Osteoblast (primary cell): ENCODE data around the gene CLDN25. TPM values are rescaled to one million over a fixed set of nuclear protein-coding genes. Genes with fewer than 3 reads are reported as not detected.

Source experiments
- DNase-seq: peaks from one replicate; pipeline ENCODE4 v3.0.0; 2011; ENCODE audit warnings: low spot score, mixed read lengths; ENCODE audit not compliant: insufficient read length; ENCODE audit errors: missing footprints
- H2AFZ ChIP-seq: 2 replicates; pipeline ENCODE4 v1.6.0; 2011; ENCODE audit warnings: mild to moderate bottlenecking, low read length
- H3K27ac ChIP-seq: 2 replicates; pipeline ENCODE4 v1.5.1; 2011; ENCODE audit warnings: mild to moderate bottlenecking, low read depth, low read length, moderate library complexity
- H3K27me3 ChIP-seq: 2 replicates; pipeline ENCODE4 v1.6.0; 2012; ENCODE audit warnings: mild to moderate bottlenecking, control low read depth, inconsistent platforms, low read length, moderate library complexity; ENCODE audit not compliant: insufficient read depth
- H3K36me3 ChIP-seq: 2 replicates; pipeline ENCODE4 v1.5.1; 2011; ENCODE audit warnings: mild to moderate bottlenecking, low read length, control low read depth, moderate library complexity; ENCODE audit not compliant: insufficient read depth
- H3K4me1 ChIP-seq: 2 replicates; pipeline ENCODE4 v1.5.1; 2011; ENCODE audit warnings: mild to moderate bottlenecking, low read length, control low read depth, moderate library complexity; ENCODE audit not compliant: insufficient read depth
- H3K4me2 ChIP-seq: 2 replicates; pipeline ENCODE4 v1.6.0; 2011; ENCODE audit warnings: mild to moderate bottlenecking, low read length; ENCODE audit not compliant: insufficient read depth
- H3K4me3 ChIP-seq: fragments of 200-600 bp; sonication (generic); 3 replicates; pipeline ENCODE4 v1.5.1; 2012; ENCODE audit warnings: mild to moderate bottlenecking, low read length, inconsistent platforms; ENCODE audit not compliant: insufficient read depth
- H3K79me2 ChIP-seq: 2 replicates; pipeline ENCODE4 v1.6.0; 2012; ENCODE audit warnings: mild to moderate bottlenecking, low read length, control low read depth, inconsistent platforms; ENCODE audit not compliant: insufficient read depth
- H3K9me3 ChIP-seq: 2 replicates; pipeline ENCODE4 v1.5.1; 2011; ENCODE audit warnings: low read depth, low read length, control low read depth
- H4K20me1 ChIP-seq: 2 replicates; pipeline ENCODE4 v1.6.0; 2012; ENCODE audit warnings: mild to moderate bottlenecking, low read length, control low read depth; ENCODE audit not compliant: insufficient read depth
- total RNA-seq: library from RNA; depleted of rRNA; stranded (reverse); fragments of >200 nt; gene quantifications from 2 replicates; pipeline ENCODE4 v1.2.3, GENCODE V29; 2012
- TF ChIP-seq, protein P1 (sequence below): IDR thresholded peaks from 2 replicates; pipeline ENCODE4 v1.5.1; 2011; ENCODE audit warnings: mild to moderate bottlenecking, low read depth, low read length, moderate library complexity; ENCODE audit errors: extremely low read depth

Gene CLDN25
- total RNA-seq, 1 donor = not detected

DNA sequence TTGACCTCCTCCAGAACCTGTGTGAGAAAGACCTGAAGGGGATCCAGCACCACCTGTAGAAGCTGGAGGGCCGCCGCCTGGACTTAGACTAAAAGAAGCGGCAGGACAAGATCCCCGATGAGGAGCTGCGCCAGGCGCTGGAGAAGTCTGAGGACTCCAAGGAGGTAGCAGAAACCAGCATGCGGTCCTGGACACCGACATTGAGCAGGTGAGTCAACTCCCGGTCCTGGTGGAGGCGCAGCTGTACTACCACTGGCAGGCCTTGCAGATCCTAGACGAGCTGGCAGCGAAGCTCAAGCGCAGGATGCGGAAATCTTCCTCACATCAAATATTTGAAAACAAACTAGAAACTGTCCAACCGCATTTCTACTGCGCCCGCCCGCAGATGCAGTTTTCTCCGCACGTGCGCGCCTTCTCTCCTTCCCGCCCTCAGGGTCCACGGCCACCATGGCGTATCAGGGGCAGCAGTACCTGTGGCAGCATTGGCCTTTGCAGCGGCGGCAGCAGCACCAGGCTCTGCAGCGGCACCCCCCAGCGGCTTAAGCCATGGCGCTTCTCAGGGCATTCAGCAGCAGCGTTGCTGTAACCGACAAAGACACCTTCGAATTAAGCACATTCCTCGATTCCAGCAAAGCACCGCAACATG lies 10.2 kb downstream of the CLDN25 start:
- H3K4me3 ChIP-seq = no peak overlapping the region

GRCh38 chr11:113796663-113797259 lies 17.2 kb downstream of the CLDN25 start:
- H3K36me3 ChIP-seq = peaks cover 5% of the 10 kb centered on the region
- H3K27ac ChIP-seq = no peak overlapping the region
- no peaks in the 10 kb centered on the region for H3K27me3 ChIP-seq
- H3K4me2 ChIP-seq = no peak overlapping the region
- peak; percentile 94 for DNase-seq
- no peak overlapping the region for H3K4me3 ChIP-seq
- no peaks in the 10 kb centered on the region for H3K4me1 ChIP-seq
- TF ChIP-seq, protein P1, sequence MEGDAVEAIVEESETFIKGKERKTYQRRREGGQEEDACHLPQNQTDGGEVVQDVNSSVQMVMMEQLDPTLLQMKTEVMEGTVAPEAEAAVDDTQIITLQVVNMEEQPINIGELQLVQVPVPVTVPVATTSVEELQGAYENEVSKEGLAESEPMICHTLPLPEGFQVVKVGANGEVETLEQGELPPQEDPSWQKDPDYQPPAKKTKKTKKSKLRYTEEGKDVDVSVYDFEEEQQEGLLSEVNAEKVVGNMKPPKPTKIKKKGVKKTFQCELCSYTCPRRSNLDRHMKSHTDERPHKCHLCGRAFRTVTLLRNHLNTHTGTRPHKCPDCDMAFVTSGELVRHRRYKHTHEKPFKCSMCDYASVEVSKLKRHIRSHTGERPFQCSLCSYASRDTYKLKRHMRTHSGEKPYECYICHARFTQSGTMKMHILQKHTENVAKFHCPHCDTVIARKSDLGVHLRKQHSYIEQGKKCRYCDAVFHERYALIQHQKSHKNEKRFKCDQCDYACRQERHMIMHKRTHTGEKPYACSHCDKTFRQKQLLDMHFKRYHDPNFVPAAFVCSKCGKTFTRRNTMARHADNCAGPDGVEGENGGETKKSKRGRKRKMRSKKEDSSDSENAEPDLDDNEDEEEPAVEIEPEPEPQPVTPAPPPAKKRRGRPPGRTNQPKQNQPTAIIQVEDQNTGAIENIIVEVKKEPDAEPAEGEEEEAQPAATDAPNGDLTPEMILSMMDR = peak; percentile 66
- H4K20me1 ChIP-seq = no peaks in the 10 kb centered on the region
- H2AFZ ChIP-seq = no peak overlapping the region
- H3K79me2 ChIP-seq = no peaks in the 10 kb centered on the region
- H3K9me3 ChIP-seq = no peaks in the 10 kb centered on the region

More for the DNA sequence above, 10.2 kb downstream of the CLDN25 start:
- Histone ChIP-seq H3K79me2 (no peaks in the 10 kb centered on the region), H3K4me1 (no peaks in the 10 kb centered on the region), H3K36me3 (no peaks in the 10 kb centered on the region), H2AFZ (no peak overlapping the region), H3K27me3 (peaks cover 8% of the 10 kb centered on the region), H4K20me1 (no peaks in the 10 kb centered on the region), H3K9me3 (no peaks in the 10 kb centered on the region), H3K27ac (no peak overlapping the region), H3K4me2 (no peak overlapping the region)
- DNase-seq = peak; percentile 18
- TF ChIP-seq, protein P1 = no peak

DNA sequence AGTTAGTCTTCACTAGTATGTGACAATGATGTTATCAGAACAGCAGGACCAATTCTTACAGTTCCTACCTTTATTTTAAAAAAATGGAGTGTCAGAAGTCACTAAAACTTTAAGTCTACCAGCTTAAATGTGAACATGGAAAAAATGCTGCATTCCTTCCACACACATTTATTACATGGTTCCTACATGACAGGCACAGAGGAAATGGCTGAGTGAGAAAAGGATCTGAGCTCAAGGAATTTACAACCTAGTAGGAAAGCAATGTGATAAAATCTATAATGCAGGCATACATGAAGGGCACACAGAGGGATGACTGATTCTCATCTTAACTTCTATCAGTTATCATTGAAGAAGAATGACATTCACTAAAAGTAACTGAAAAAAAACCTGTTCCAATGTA lies 23.0 kb downstream of the CLDN25 start:
- H2AFZ ChIP-seq = no peak overlapping the region
- H3K36me3 ChIP-seq = peaks cover 5% of the 10 kb centered on the region
- no peaks in the 10 kb centered on the region for H3K9me3 ChIP-seq
- TF ChIP-seq, protein P1 = no peak
- no peak overlapping the region for H3K4me3 ChIP-seq
- no peak overlapping the region for H3K27ac ChIP-seq
- no peak for DNase-seq
- no peaks in the 10 kb centered on the region for H3K4me1 ChIP-seq
- no peaks in the 10 kb centered on the region for H3K27me3 ChIP-seq
- H4K20me1 ChIP-seq = no peaks in the 10 kb centered on the region
- no peaks in the 10 kb centered on the region for H3K79me2 ChIP-seq
- no peak overlapping the region for H3K4me2 ChIP-seq

DNA sequence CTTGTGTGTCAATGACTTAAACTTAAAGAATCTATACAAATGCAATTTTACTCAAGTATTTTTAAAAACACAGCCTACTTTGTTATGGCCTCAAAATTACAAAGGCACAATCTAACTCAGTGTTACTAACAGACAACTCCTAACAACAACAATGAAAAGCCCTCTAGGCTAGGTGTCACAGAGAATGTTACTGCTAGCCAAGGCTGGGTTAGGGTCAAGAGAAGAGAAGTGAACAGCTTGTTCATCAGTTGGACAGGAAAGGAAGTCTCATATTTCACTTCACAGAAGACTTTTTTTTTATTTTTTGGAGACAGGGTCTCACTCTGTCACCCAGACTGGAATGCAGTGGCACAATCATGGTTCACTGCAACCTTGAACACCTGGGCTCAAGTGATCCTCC lies 26.0 kb downstream of the CLDN25 start:
- Histone ChIP-seq H2AFZ (no peak overlapping the region), H4K20me1 (no peaks in the 10 kb centered on the region), H3K79me2 (no peaks in the 10 kb centered on the region), H3K36me3 (peaks cover 14% of the 10 kb centered on the region), H3K4me2 (no peak overlapping the region), H3K9me3 (no peaks in the 10 kb centered on the region), H3K27me3 (no peaks in the 10 kb centered on the region), H3K27ac (no peak overlapping the region), H3K4me1 (no peaks in the 10 kb centered on the region), H3K4me3 (no peak overlapping the region)
- DNase-seq = no peak
- TF ChIP-seq, protein P1 = no peak
